Measurements from ENCODE around the gene AGMO.

Gene AGMO

DNA sequence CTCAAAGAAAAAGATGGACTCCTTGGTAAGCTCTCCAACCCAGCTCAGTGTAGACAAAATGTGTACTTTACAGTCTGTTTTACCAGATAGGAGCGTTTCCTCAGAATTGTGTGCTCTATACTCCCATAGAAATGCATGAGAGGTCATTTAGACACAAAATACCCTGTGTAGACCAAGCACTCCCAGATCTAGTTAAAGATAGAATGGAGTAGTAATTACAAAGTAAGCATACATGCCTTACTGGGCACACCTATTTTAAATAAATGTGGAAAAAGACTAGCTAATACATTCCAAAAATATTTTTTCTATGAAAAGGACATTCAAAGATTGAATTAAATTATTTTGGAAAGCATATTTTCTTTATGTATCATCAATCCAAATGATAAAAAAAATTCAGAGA is 387.3 kb downstream of the AGMO start:
- intact Hi-C loops (cut with DNase I), result no loop called here

DNA sequence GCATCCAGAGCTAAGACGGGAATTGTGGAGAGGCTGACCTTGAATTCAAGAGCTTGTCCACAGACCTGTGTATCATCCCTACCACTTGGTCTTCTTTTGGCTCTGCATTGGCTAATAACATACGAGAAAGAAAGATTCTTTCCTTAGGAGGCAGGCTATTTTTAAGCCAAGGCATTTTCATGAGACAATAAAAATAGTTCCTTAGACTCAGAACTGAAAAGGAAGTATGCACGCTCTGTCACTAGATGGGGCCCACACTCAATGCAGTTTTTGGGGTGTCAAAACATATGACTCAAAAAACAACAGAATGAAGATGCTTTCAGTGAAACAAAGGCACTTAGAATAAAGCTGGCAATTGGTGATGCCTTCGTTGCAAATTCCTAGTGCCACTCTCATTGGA is 393.3 kb downstream of the AGMO start:
- peak in 1 of 10 donors; percentile 53 for DNase-seq
- intact Hi-C loops (cut with DNase I), result no loop called here

More for the DNA sequence above, 387.3 kb downstream of the AGMO start:
- no peak for DNase-seq

DNA sequence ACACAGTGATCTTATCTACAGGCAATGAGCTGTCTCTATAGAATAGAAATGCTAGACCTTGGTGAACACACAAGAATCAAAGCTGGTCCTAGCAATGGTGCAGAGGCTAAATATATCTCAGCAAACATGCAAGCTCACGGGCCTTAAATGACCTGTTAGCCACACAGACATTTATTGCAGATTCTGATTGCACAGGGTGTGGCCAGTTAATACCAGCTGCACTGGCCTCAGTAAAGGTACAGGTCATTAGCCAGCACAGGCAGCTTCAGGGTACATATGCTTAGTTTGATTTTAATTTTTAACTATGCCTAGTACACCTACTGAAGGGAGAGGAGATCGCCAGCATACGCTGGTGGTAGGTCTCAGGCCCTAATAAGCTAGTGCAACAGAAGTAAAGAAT is 393.9 kb downstream of the AGMO start:
- no peak for DNase-seq
- intact Hi-C loops (cut with DNase I), result no loop called here

DNA sequence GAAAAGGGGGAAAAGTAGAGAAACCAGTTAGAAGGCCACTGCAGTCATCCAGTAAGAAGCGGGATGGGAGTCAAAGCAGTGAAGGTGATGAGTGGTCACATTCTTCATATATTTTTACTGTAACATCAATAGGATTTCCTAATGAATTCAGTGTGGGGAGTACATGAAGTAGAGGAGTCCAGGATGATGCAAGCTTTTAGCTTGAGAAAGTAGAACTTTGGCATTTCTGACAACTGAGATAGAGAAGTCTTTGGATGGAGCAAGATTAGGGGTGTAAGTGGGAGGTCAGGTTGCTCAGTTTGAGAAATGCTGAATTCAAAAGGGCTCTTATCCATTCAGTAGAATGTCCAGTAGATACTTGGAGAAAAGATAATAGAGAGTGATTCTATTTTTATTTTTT is 395.2 kb downstream of the AGMO start:
- DNase-seq, result no peak
- intact Hi-C loops (cut with DNase I), result no loop called here

DNA sequence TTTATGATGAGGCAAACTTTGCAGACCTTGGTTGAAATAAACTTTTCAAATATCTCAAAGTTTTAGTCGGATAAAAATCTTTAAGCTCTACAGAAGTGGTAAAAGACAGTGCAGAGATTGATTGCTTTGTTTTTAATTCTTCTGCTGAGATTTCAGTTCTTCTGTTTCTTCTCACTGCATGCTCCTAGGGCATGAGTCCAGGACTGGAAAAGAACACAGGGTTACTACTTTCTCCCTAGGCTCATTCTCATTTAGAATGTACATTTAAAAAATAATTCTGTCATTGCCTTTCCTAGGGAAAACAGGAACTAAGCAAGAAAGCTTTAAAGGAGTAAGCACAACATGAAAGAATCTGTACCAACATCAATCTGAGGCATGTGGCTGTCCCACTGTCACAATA is 402.6 kb downstream of the AGMO start:
- no peak for DNase-seq
- intact Hi-C loops (cut with DNase I), result no loop called here

DNA sequence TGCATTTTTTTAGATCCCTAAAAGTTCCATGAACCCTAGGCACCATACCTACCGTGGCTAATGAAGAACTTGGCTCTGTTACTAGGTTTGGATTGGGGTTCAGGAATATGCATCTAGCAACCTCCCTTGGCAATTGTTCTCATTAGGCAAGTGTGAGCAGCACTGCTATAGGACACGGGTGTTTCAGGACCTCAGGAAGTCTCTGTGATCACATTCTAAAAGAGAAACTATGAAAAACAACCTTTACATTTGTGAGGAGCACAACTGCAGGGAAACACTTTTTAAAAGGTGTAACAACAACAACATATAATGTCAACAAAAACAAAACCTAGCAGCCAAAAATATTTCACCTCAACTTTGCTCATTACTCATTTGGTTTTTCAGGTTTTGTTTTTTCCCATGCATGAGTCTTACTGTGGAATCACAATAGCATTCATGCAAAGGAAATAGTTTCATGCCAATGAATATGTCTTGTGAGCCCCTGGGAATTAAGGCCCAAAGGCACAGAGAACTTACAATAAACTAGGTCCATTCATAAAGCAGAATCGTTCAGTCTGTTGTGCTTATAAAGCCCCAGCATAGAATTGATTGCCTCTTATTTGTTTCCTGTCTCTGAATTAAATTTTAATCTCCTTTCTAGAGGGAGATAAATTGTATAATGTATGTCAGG is 403.5 kb downstream of the AGMO start:
- intact Hi-C loops (cut with DNase I), result no loop called here
- DNase-seq, result no peak
